ENCODE results near the gene PARD3B. TPM values are rescaled to one million over a fixed set of nuclear protein-coding genes. Genes with fewer than 3 reads are reported as not detected.
A peak's percentile ranks its signal among the peaks of the same experiment; 100 is the strongest.

PARD3B gene
- polyA plus RNA-seq, 3 donors: not detected

GRCh38 chr2:205561441-205561840 is 1016.2 kb downstream of the PARD3B start:
- Histone ChIP-seq H3K9me3 (replicated peaks in 1 of 2; ENCODE audit: control insufficient read depth in 1 of 2, insufficient read depth in 1 of 2, low read length in 2 of 2) (no peaks in the 10 kb centered on the region), H3K36me3 (replicated peaks in 1 of 2; ENCODE audit: control insufficient read depth in 1 of 2, insufficient read depth in 2 of 2, low read length in 2 of 2) (no peaks in the 10 kb centered on the region), H3K4me1 (ENCODE audit: control insufficient read depth in 1 of 2, insufficient read depth in 2 of 2, low read length in 2 of 2) (peaks cover 12 to 14% of the 10 kb centered on the region in 2 donors), H2AFZ (ENCODE audit: insufficient read depth, low read depth, low read length, poor library complexity, severe bottlenecking) (no peak overlapping the region), H3K27ac (ENCODE audit: low read depth in 1 of 2, low read length in 2 of 2) (no peak overlapping the region), H3K9ac (ENCODE audit: insufficient read depth, low read length, poor library complexity, severe bottlenecking) (no peak overlapping the region), H3K79me2 (ENCODE audit: insufficient read depth, low read length) (no peaks in the 10 kb centered on the region), H3K27me3 (ENCODE audit: control insufficient read depth in 2 of 2, insufficient read depth in 2 of 2, low read length in 2 of 2) (no peaks in the 10 kb centered on the region), H3K4me3 (replicated peaks in 1 of 3; ENCODE audit: low read depth in 2 of 3, low read length in 3 of 3) (no peak overlapping the region), H4K20me1 (ENCODE audit: insufficient read depth, low read length) (no peaks in the 10 kb centered on the region), H3K4me2 (replicated peaks; ENCODE audit: extremely low read depth, low read length, poor library complexity, severe bottlenecking) (no peak overlapping the region)
- Mint-ChIP-seq H3K27ac (no peak overlapping the region), H3K4me3 (peak overlapping the region in 1 of 2 donors; percentile 31), H3K4me1 (peaks cover 13% of the 10 kb centered on the region), H3K27me3 (ENCODE audit: low read depth in 3 of 3) (peaks cover 0 to 5% (median 3%) of the 10 kb centered on the region in 3 donors), H3K9me3 (peaks cover 0 to 4% (median 0%) of the 10 kb centered on the region in 7 donors), H3K36me3 (no peaks in the 10 kb centered on the region)
- DNase-seq: peak in 2 of 3 donors; percentile 9 to 17
- intact Hi-C loops (cut with micrococcal nuclease): no loop called here
- no peak for TF ChIP-seq CTCF (IDR thresholded peaks at IDR 0.05)
- WGBS (ENCODE audit: insufficient coverage): 28% methylated on average over 4 of the region's 6 CpGs

GRCh38 chr2:205563646-205564045 is 1018.4 kb downstream of the PARD3B start:
- no peak overlapping the region for H3K4me2 ChIP-seq (replicated peaks; ENCODE audit: extremely low read depth, low read length, poor library complexity, severe bottlenecking)
- Mint-ChIP-seq H3K27ac (no peak overlapping the region), H3K4me1 (peaks cover 13% of the 10 kb centered on the region), H3K9me3 (peaks cover 0 to 1% (median 0%) of the 10 kb centered on the region in 7 donors), H3K4me3 (no peak overlapping the region), H3K36me3 (no peaks in the 10 kb centered on the region), H3K27me3 (ENCODE audit: low read depth in 3 of 3) (no peaks in the 10 kb centered on the region)
- H2AFZ ChIP-seq (ENCODE audit: insufficient read depth, low read depth, low read length, poor library complexity, severe bottlenecking): no peak overlapping the region
- WGBS (ENCODE audit: insufficient coverage): no CpG with 5 or more reads among the region's 2 CpGs
- intact Hi-C loops (cut with micrococcal nuclease): no loop called here
- H4K20me1 ChIP-seq (ENCODE audit: insufficient read depth, low read length): no peaks in the 10 kb centered on the region
- H3K27me3 ChIP-seq (ENCODE audit: control insufficient read depth in 2 of 2, insufficient read depth in 2 of 2, low read length in 2 of 2): no peaks in the 10 kb centered on the region
- TF ChIP-seq CTCF (IDR thresholded peaks at IDR 0.05): peak; percentile 77
- H3K9me3 ChIP-seq (replicated peaks in 1 of 2; ENCODE audit: control insufficient read depth in 1 of 2, insufficient read depth in 1 of 2, low read length in 2 of 2): no peaks in the 10 kb centered on the region
- no peak overlapping the region for H3K4me3 ChIP-seq (replicated peaks in 1 of 3; ENCODE audit: low read depth in 2 of 3, low read length in 3 of 3)
- no peak overlapping the region for H3K9ac ChIP-seq (ENCODE audit: insufficient read depth, low read length, poor library complexity, severe bottlenecking)
- H3K79me2 ChIP-seq (ENCODE audit: insufficient read depth, low read length): no peaks in the 10 kb centered on the region
- H3K27ac ChIP-seq (ENCODE audit: low read depth in 1 of 2, low read length in 2 of 2): no peak overlapping the region
- peaks cover 12 to 14% of the 10 kb centered on the region in 2 donors for H3K4me1 ChIP-seq (ENCODE audit: control insufficient read depth in 1 of 2, insufficient read depth in 2 of 2, low read length in 2 of 2)
- H3K36me3 ChIP-seq (replicated peaks in 1 of 2; ENCODE audit: control insufficient read depth in 1 of 2, insufficient read depth in 2 of 2, low read length in 2 of 2): no peaks in the 10 kb centered on the region
- peak in 2 of 3 donors; percentile 40 to 44 for DNase-seq

Data from CD14-positive monocyte (primary cell).